Measurements from ENCODE around the gene CKMT1A. TPM values are rescaled to one million over a fixed set of nuclear protein-coding genes. Genes with fewer than 3 reads are reported as not detected.
"Not testable (repeated sequence)": the region's sequence is repeated elsewhere in the genome, so short reads cannot be mapped to it uniquely, and the experiment has no call there.

The CKMT1A gene
- total RNA-seq, 1 donor from 2014 or later: 0.16 TPM

- H3K9me3 Mint-ChIP-seq; H3K4me3 Mint-ChIP-seq; DNase-seq (ENCODE audit: low spot score); H3K27me3 Mint-ChIP-seq (ENCODE audit: insufficient read depth); H3K27ac Mint-ChIP-seq; intact Hi-C loops (cut with micrococcal nuclease); H3K4me1 Mint-ChIP-seq (ENCODE audit: low read depth); H3K36me3 Mint-ChIP-seq (ENCODE audit: low read depth): not testable (repeated sequence)
These were observed 16.9 kb downstream of the CKMT1A start for GRCh38 chr15:43710431-43711131.

- Mint-ChIP-seq H3K36me3 (ENCODE audit: low read depth) (no peaks in the 10 kb centered on the region), H3K4me1 (ENCODE audit: low read depth) (no peaks in the 10 kb centered on the region), H3K27me3 (ENCODE audit: insufficient read depth) (peaks cover 19% of the 10 kb centered on the region), H3K9me3 (no peaks in the 10 kb centered on the region), H3K4me3 (no peak overlapping the region), H3K27ac (no peak overlapping the region)
- DNase-seq (ENCODE audit: low spot score): no peak
- intact Hi-C loops (cut with micrococcal nuclease): no loop called here
These were observed 29.5 kb downstream of the CKMT1A start for GRCh38 chr15:43723151-43723550.

GRCh38 chr15:43726306-43726705, 32.6 kb downstream of the CKMT1A start:
- H3K4me3 Mint-ChIP-seq; H3K9me3 Mint-ChIP-seq; H3K4me1 Mint-ChIP-seq (ENCODE audit: low read depth); DNase-seq (ENCODE audit: low spot score); H3K36me3 Mint-ChIP-seq (ENCODE audit: low read depth); H3K27ac Mint-ChIP-seq; intact Hi-C loops (cut with micrococcal nuclease): not testable (repeated sequence)
- H3K27me3 Mint-ChIP-seq (ENCODE audit: insufficient read depth): peaks cover 10% of the 10 kb centered on the region

GRCh38 chr15:43728053-43728725, 34.5 kb downstream of the CKMT1A start:
- H3K27me3 Mint-ChIP-seq (ENCODE audit: insufficient read depth); DNase-seq (ENCODE audit: low spot score); H3K36me3 Mint-ChIP-seq (ENCODE audit: low read depth); intact Hi-C loops (cut with micrococcal nuclease); H3K4me3 Mint-ChIP-seq; H3K9me3 Mint-ChIP-seq; H3K4me1 Mint-ChIP-seq (ENCODE audit: low read depth); H3K27ac Mint-ChIP-seq: not testable (repeated sequence)

DNA sequence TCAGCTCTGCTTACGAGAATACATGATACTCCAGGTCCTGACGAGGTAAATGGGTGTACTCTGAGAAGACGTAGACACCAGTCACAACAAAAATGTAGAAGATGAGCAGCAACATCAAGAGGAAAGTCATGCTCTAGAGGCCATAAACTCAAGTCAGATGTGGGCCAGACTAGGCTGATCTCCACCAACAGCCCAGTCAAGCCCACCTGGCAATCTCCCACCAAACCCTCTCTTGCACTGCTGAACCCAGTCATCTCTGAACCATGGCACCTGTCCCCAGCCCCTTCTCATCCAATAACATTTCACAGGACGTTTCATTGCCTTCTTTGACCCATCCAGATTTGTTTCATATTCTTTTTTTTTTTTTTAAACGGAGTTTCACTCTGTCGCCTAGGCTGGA, 41.8 kb downstream of the CKMT1A start:
- H3K36me3 Mint-ChIP-seq (ENCODE audit: low read depth): peaks cover 1% of the 10 kb centered on the region
- no peaks in the 10 kb centered on the region for H3K9me3 Mint-ChIP-seq
- H3K27ac Mint-ChIP-seq: no peak overlapping the region
- no peak for DNase-seq (ENCODE audit: low spot score)
- H3K4me1 Mint-ChIP-seq (ENCODE audit: low read depth): peaks cover 8% of the 10 kb centered on the region
- intact Hi-C loops (cut with micrococcal nuclease): no loop called here
- peaks cover 7% of the 10 kb centered on the region for H3K27me3 Mint-ChIP-seq (ENCODE audit: insufficient read depth)
- H3K4me3 Mint-ChIP-seq: no peak overlapping the region

- H3K9me3 Mint-ChIP-seq; H3K27me3 Mint-ChIP-seq (ENCODE audit: insufficient read depth): not testable (repeated sequence)
- intact Hi-C loops (cut with micrococcal nuclease): loop anchor here (1.0 to 5.0 kb wide), 4 partner anchors 78 to 681 kb away; partner anchors contain the start of genes CTDSPL2, LCMT2 and MFAP1
These were observed 52.7 kb downstream of the CKMT1A start, which contains the start of gene PDIA3 for GRCh38 chr15:43746245-43746902. TSS of gene PDIA3 (plus strand) at chr15:43746438. CDS start at chr15:43746540, 102 bp downstream.

DNA sequence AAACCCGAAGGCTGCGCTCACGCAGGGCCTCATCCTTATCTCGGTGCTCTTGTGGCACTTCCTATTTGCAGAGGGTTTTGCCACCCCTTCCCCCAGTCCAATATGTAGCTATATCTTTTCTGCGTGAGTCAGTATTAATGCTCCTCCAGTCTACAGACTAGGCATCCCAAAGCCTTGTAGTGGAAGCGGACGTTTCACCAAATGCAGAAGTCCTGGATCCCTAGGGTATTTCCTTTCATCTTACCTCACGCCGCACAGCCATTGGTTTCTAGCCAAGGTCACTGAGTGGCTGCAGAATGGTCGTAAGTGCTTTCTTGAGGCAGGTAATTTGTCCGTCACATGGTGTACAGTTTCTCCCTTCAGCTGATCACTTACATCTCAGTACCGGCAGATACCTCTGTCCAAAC, 53.2 kb downstream of the CKMT1A start:
- H3K27me3 Mint-ChIP-seq (ENCODE audit: insufficient read depth): not testable (repeated sequence)

More at GRCh38 chr15:43746245-43746902, 52.7 kb downstream of the CKMT1A start, which contains the start of gene PDIA3:
- DNase-seq (ENCODE audit: low spot score): peak; percentile 92
- peak within 1 kb of the TSS; percentile 98 for H3K27ac Mint-ChIP-seq
- H3K36me3 Mint-ChIP-seq (ENCODE audit: low read depth): peaks cover 14% of the 10 kb centered on the region
- H3K4me1 Mint-ChIP-seq (ENCODE audit: low read depth): peaks cover 28% of the 10 kb centered on the region
- H3K4me3 Mint-ChIP-seq: peak within 1 kb of the TSS; percentile 97

DNA sequence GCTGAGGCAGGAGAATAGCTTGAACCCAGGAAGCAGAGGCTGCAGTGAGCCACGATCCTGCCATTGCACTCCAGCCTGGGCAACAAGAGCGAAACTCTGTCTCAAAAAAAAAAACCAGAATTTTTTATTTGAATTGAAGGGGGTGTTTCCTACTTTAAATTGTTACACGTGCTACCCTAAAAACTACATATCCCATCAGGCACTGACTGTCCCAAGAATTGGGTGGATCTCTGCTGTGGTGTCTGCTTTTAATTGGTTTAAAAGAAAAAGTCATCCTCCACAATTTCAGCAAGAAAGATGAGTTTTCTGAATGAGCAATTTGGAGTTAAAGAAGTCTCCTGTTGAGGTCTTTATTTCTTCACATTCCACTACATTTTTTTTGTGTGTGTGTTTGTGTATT, 54.7 kb downstream of the CKMT1A start:
- peaks cover 42% of the 10 kb centered on the region for H3K4me1 Mint-ChIP-seq (ENCODE audit: low read depth)
- intact Hi-C loops (cut with micrococcal nuclease): loop anchor here (2.0 to 5.0 kb wide), 3 partner anchors 28 to 679 kb away; partner anchors contain the start of genes CTDSPL2, ELL3 and TP53BP1
- H3K27me3 Mint-ChIP-seq (ENCODE audit: insufficient read depth): no peaks in the 10 kb centered on the region

More for the DNA sequence above, 53.2 kb downstream of the CKMT1A start:
- peak overlapping the region; percentile 97 for H3K4me3 Mint-ChIP-seq
- not testable (repeated sequence) for DNase-seq (ENCODE audit: low spot score); H3K9me3 Mint-ChIP-seq
- peaks cover 32% of the 10 kb centered on the region for H3K4me1 Mint-ChIP-seq (ENCODE audit: low read depth)
- intact Hi-C loops (cut with micrococcal nuclease): loop anchor here (1.0 to 5.0 kb wide), 4 partner anchors 77 to 680 kb away; partner anchors contain the start of genes CTDSPL2, LCMT2 and MFAP1
- H3K36me3 Mint-ChIP-seq (ENCODE audit: low read depth): peaks cover 16% of the 10 kb centered on the region
- H3K27ac Mint-ChIP-seq: peak overlapping the region; percentile 98

More for the DNA sequence above, 54.7 kb downstream of the CKMT1A start:
- Mint-ChIP-seq H3K4me3 (peak overlapping the region; percentile 97), H3K36me3 (ENCODE audit: low read depth) (peaks cover 20% of the 10 kb centered on the region), H3K9me3 (no peaks in the 10 kb centered on the region), H3K27ac (no peak overlapping the region)
- no peak for DNase-seq (ENCODE audit: low spot score)

Other genes with a start within 250 kb of the CKMT1A start
- gene TP53BP1, start 200.7 kb upstream of the CKMT1A start, total RNA-seq: 44.1 and 46.1 TPM in 2 replicates
- gene MAP1A, start 176.3 kb upstream of the CKMT1A start, total RNA-seq: 2.2 and 2.3 TPM in 2 replicates
- 64.1 and 74.6 TPM in 2 replicates for gene PPIP5K1, start 103.7 kb upstream of the CKMT1A start, total RNA-seq
- 0.44 and 0.86 TPM in 2 replicates for gene CKMT1B, start 99.8 kb upstream of the CKMT1A start, total RNA-seq
- gene STRC, start 75.1 kb upstream of the CKMT1A start, total RNA-seq: 0.23 and 0.32 TPM in 2 replicates
- gene CATSPER2, start 45.0 kb upstream of the CKMT1A start, total RNA-seq: 8.1 and 8.9 TPM in 2 replicates
- gene PDIA3, start 52.6 kb downstream of the CKMT1A start, total RNA-seq: 299 and 303 TPM in 2 replicates
- gene ELL3, start 83.1 kb downstream of the CKMT1A start, total RNA-seq: 0.41 and 0.73 TPM in 2 replicates
- 531 and 540 TPM in 2 replicates for gene SERF2, start 98.5 kb downstream of the CKMT1A start, total RNA-seq
- 0.39 and 0.41 TPM in 2 replicates for gene SERINC4, start 106.4 kb downstream of the CKMT1A start, total RNA-seq
- 22.0 TPM in 2 replicates for gene HYPK, start 106.7 kb downstream of the CKMT1A start, total RNA-seq
- 46.4 and 46.6 TPM in 2 replicates for gene MFAP1, start 130.8 kb downstream of the CKMT1A start, total RNA-seq
- 71.1 and 75.2 TPM in 2 replicates for gene WDR76, start 133.1 kb downstream of the CKMT1A start, total RNA-seq